Measurements from ENCODE around the gene DOCK1. TPM values are rescaled to one million over a fixed set of nuclear protein-coding genes. Genes with fewer than 3 reads are reported as not detected.

Gene DOCK1
- total RNA-seq, 6 experiments from 2014 or later = 50.6 to 59.9 (median 54.7) TPM

DNA sequence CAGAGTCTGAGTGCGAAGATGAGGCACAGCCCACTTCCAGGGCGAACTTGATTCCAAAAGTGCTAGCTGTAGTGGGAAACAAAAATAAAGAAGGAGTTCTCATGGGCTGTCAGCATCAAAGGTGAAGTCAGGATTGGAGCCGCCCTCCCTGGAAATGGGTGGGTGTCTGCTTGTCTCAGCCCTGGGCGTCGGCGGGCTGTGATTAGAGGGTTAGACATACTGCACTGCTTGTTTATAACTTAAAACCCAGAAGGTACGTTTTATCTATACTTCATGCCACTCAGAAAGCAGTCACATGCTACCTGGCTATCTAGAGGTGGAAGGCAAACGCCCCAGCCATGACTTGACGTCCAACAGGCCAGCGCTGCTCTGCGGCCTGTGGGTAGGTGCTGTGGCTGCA, 535.1 kb downstream of the DOCK1 start:
- TF ChIP-seq CTCF (IDR thresholded peaks at IDR 0.05) = no peak
- Mint-ChIP-seq H3K27ac (no peak overlapping the region), H3K4me1 (ENCODE audit: low read depth) (no peaks in the 10 kb centered on the region), H3K36me3 (ENCODE audit: low read depth) (peaks cover 25% of the 10 kb centered on the region), H3K27me3 (ENCODE audit: insufficient read depth) (no peaks in the 10 kb centered on the region), H3K9me3 (no peaks in the 10 kb centered on the region), H3K4me3 (no peak overlapping the region)
- DNase-seq = no peak

- Mint-ChIP-seq H3K4me1 (ENCODE audit: low read depth) (no peaks in the 10 kb centered on the region), H3K27ac (no peak overlapping the region), H3K27me3 (ENCODE audit: insufficient read depth) (no peaks in the 10 kb centered on the region), H3K36me3 (ENCODE audit: low read depth) (peaks cover 25% of the 10 kb centered on the region), H3K4me3 (no peak overlapping the region), H3K9me3 (no peaks in the 10 kb centered on the region)
- TF ChIP-seq CTCF (IDR thresholded peaks at IDR 0.05) = no peak
- no peak for DNase-seq
Observed at GRCh38 chr10:127441350-127442219, 536.4 kb downstream of the DOCK1 start.

DNA sequence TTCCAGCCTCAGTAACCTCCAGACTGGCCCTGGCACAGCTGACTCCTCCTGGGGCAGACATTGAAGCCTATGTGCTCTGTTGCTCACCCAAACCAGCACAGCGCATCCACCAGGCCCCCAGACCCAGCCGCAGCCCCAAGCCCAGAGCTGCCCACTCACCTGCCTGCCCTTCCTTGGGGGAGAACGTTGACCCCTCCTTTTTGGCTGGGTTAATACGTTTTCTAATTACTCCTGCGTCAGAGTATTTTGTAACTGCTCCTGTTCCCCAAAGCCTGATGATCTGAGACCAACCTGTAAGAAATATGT, 536.9 kb downstream of the DOCK1 start:
- peaks cover 25% of the 10 kb centered on the region for H3K36me3 Mint-ChIP-seq (ENCODE audit: low read depth)
- H3K27ac Mint-ChIP-seq = no peak overlapping the region
- DNase-seq = no peak
- no peaks in the 10 kb centered on the region for H3K9me3 Mint-ChIP-seq
- no peak overlapping the region for H3K4me3 Mint-ChIP-seq
- no peaks in the 10 kb centered on the region for H3K27me3 Mint-ChIP-seq (ENCODE audit: insufficient read depth)
- TF ChIP-seq CTCF (IDR thresholded peaks at IDR 0.05) = no peak
- H3K4me1 Mint-ChIP-seq (ENCODE audit: low read depth) = no peaks in the 10 kb centered on the region

DNA sequence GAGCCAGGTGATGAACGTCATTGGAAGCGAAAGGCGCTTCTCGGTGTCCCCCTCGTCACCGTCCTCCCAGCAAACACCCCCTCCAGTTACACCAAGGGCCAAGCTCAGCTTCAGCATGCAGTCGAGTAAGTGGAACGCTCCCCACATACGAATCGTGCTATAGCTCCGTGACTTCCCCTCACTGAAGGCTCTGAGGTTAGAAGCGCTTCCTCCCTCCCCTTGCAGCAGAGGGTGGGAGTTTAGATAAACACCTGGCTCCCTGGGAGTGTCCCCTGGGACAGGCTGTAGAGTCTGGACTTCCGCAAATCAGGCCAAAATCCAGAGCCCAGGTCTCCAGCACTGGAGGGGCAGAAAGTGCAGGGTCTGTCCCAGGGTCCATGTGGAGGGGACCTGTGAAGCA, 538.9 kb downstream of the DOCK1 start:
- no peak overlapping the region for H3K4me3 Mint-ChIP-seq
- peaks cover 18% of the 10 kb centered on the region for H3K36me3 Mint-ChIP-seq (ENCODE audit: low read depth)
- no peak for TF ChIP-seq CTCF (IDR thresholded peaks at IDR 0.05)
- no peak overlapping the region for H3K27ac Mint-ChIP-seq
- no peaks in the 10 kb centered on the region for H3K4me1 Mint-ChIP-seq (ENCODE audit: low read depth)
- H3K9me3 Mint-ChIP-seq = no peaks in the 10 kb centered on the region
- no peak for DNase-seq
- no peaks in the 10 kb centered on the region for H3K27me3 Mint-ChIP-seq (ENCODE audit: insufficient read depth)

DNA sequence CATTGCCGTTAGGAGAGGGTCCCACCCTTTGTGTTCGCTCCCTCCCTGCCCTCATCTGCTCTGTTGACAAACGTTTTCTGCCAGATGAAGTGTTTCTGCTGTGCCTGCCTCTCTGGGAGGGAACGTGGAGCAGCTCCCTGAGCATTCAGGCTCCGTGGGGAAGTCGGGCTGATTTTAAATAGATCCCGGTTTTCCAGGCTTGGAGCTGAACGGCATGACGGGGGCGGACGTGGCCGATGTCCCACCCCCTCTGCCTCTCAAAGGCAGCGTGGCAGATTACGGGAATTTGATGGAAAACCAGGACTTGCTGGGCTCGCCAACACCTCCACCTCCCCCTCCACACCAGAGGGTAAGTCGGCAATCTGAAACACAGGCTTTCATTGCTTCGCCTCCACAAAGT, 542.0 kb downstream of the DOCK1 start:
- no peak overlapping the region for H3K4me3 Mint-ChIP-seq
- DNase-seq = no peak
- no peaks in the 10 kb centered on the region for H3K4me1 Mint-ChIP-seq (ENCODE audit: low read depth)
- H3K27ac Mint-ChIP-seq = no peak overlapping the region
- no peaks in the 10 kb centered on the region for H3K27me3 Mint-ChIP-seq (ENCODE audit: insufficient read depth)
- no peaks in the 10 kb centered on the region for H3K9me3 Mint-ChIP-seq
- peaks cover 5% of the 10 kb centered on the region; the same call in 1 of the 2 replicates for H3K36me3 Mint-ChIP-seq (ENCODE audit: low read depth)
- no peak for TF ChIP-seq CTCF (IDR thresholded peaks at IDR 0.05)

Measured in HFFc6 (cell line).